GM18870 (cell line): ENCODE measurements around the gene MALT1.
"Not testable (repeated sequence)": the region's sequence is repeated elsewhere in the genome, so short reads cannot be mapped to it uniquely, and the experiment has no call there.

Experiments
- ATAC-seq: cut with Tn5 transposase; IDR thresholded peaks from one replicate; pipeline ENCODE4 v1.9.1; 2021; ENCODE audit warnings: moderate library complexity; ENCODE audit not compliant: unreplicated experiment

The MALT1 gene

DNA sequence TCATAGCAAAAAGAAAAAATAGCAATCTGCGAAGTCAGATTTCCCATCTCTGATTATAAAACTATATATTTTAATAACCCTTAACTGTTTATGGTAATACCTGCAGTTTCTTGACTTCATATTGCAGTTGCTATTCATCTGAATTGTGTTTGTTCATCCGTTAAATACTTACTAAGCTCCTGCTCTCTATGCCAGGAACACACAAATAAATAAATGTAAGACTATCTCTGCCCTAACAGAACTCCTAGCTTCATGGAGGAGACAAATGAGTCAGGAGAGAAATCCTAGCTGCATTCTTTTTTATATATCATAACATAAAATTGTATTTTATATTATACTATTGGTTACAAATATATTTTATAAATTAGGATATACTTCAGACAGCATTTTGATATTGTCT, 61.2 kb downstream of the MALT1 start:
- ATAC-seq = no peak

DNA sequence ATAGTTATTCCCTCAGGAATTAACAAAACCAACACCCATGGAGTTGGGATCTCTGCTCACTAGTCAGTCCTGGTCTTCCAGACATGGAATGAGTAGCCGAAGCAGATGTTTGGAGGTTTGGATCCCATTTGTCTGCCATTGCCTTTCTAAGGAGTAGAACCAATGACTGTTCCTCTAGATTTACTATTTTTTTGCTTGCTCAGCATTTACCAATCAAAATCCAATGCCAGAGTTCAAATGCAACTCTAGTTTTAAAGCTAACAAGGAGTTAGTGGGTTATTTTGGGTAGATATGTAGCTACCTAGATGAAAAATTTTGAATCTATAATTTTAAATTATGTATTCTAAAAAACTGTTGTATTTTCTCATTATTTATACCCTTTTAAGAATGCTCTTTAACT, 62.6 kb downstream of the MALT1 start:
- ATAC-seq = no peak

DNA sequence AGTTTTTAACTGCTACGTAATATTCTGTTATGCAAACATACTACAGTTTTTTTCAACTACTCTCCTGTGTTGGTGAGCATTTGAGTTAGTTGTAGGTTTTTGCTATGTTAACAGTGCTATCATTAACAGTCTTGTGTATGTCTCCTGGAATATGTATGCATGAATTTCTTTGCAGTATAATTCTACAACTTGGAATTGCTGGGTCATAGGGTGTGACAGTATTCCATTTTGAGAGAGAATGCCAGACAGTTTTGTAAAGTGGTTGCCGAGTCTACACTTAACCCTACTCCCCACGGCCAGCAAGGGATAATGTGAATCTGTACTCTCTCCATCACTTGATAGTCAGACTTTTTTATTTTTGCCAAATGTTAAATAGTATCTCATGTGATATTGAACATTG, 67.1 kb downstream of the MALT1 start:
- ATAC-seq = no peak

DNA sequence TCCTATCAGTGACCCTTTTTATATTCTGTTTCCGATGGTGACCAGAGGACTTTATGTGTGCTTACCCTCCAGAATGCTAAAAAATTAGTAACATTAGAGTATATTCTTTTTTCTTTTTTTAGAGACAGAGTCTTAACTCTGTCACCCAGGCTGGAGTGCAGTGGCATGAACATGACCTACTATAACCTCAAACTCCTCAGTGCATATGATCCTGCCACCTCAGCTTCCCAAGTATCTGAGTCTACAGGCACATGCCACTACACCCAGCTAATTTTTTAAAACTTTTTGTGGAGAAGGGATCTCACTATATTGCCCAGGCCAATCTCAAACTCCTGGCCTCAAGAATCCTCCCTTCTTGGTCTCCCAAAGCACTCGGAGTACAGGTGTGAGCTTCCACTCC, 74.6 kb downstream of the MALT1 start:
- ATAC-seq = no peak

DNA sequence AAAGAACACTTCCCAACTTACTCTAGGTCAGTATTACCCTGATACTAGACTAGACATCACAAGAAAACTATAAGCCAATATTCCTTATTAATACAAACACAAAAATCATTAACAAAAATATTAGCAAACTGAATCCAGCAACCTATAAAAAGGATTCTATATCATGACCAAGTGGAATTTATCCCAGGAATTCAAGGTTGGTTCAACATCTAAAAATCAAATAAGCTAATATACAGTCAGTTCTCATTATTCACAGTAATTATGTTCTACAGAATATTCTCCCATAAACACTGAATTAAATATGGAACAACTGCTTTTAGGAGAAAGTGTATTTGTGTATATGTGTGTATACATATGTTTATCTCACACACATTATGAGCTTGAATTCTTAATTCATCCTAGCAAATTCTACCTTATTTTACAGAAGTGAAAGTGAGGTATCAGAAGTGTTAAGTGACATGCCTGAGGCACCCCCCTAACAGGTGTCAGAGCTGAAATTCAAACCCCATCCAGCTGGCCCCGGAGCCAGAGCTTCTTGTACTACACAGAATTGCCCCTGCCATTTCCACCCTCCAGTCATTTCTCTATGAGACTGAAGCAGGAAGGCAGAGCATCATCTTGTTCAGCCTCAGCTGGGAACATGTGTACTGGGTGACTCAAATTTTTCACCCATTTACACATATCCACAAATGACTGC, 77.8 kb downstream of the MALT1 start:
- no peak for ATAC-seq

DNA sequence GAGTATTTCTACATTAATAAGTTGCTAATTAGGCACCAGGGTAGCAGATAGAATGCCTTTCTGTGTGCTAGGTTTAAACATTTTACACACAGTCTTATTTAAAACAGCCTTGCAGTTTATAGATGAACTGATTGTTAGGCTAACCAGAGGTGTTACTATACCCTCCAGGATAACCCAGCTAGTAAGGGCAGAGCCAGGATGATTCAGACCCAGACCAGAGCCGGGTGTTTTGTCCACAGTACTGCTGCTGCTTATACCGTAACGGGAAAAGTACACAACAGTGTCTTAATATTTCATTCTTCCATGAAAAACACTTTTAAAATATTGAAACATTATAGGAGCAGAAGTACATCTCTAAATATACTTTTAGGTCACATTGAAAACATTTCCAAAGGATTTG, 82.7 kb downstream of the MALT1 start:
- no peak for ATAC-seq

DNA sequence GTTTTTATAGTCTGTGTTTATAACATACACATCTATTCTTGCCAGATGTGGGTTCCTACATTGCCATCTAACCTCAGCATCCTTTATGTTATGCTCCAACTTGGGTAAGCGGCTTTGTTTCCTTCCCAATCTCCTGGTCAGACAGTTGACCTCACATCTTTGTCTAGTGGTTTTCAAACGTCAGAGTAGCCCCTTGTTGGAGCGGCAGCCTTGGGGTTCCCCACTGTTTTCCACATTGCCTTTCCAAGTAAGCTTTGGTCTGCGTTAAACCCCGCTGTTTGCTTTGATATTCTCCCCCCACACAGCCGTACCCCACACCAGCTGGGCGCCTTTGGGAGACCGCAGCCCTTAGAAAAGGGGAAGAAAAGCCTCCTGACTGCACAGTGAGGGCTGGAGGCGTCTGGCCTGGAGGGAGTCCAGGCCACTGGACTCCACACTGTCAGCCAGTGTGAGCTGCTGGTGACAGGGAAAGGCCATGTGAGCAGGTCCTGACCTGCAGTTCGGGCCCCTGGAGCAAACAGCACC, 83.3 kb downstream of the MALT1 start:
- no peak for ATAC-seq

DNA sequence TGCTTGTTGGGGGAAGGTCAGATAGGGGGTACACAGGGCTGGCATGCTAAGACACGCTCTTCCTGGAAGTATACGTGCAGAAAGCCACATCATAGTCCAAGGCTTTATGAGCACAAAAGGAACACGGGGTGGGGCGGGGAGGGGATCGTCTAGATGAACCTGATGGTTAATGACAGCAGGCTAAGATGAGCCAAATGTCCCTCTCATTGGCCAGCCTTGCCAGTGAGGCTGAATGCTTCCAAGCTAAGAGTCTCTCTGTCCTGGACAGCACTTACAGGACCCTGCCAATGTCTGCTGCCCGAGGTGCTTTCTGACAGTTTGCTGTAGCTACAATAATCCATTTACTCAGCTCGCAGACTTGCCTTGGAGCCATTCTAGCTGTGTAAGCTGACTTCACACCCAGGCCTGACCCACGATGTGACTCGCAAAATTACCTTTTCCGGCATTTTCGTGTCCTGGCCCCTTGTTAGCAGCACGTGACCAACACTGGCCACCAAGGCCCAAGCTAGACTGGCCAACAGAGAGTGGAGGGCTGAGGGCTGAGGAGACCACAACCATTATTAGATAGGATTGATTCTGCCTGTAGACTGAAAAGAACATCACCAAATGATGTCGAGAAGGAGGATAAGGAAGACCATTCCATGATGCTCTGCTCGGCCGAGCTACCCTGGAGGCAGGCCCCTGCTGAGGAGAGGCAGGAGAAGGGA, 84.2 kb downstream of the MALT1 start:
- no peak for ATAC-seq

DNA sequence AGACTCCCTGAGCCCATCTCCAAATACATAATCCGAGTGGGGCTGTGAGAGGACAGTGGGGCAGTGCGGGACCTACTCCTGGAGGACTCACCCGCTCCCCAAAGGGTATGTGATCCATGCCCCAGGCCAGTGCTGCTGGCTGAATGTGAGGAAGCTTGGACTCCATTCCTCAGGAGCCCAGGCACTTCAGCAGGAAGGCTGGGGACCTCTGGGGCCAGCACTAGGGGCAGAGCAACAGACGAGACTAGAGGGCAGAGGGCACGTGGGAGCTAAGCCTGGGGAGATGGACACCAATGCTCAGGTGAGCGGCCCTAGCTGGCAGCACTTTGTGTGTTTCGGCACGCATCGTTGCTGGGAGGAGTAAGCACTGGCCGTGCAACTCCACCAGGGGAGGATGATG, 84.9 kb downstream of the MALT1 start:
- ATAC-seq = no peak

DNA sequence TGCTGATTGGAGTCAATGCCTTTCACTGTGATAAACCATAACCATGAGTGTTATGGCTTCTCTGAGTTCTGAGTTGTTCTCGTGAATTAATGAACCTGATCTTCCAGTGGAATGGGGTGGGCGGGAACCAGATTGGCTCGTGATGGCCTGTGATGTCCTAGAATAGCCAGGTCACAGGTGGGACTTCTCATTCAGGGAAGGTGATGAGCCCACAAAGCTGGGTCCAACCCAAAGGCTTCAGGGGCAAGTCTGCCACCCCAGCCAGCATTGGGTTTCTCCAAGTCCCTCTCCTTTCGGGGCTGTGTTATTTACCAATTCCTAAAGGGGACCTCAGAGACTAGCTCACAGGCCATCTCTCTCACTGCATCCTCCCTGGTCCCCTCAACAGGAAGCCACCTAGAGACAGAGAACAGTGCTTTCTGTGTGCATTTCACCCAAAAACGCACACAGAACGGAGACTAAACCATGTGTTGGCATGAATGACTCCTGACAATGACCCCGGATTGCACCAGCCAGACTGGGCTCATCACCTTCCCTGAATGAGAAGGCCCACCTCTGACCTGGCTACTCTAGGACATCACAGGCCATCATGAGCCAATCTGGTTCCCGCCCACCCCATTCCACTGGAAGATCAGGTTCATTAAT, 85.5 kb downstream of the MALT1 start:
- no peak for ATAC-seq

DNA sequence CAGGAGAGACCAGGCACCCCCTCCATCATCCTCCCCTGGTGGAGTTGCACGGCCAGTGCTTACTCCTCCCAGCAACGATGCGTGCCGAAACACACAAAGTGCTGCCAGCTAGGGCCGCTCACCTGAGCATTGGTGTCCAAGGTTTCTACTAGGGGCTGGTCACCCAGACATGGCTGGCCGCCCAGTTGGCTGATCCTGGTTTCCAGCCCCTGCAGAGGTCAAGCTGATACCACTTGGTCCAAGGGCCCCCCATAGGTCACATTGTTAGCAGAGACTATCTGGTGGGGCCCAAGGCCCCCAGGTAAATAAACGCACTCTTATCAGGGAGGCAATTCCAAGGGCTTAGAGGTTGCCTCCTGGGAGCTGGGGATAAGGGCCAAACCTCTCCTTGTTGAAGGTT, 86.1 kb downstream of the MALT1 start:
- not testable (repeated sequence) for ATAC-seq

DNA sequence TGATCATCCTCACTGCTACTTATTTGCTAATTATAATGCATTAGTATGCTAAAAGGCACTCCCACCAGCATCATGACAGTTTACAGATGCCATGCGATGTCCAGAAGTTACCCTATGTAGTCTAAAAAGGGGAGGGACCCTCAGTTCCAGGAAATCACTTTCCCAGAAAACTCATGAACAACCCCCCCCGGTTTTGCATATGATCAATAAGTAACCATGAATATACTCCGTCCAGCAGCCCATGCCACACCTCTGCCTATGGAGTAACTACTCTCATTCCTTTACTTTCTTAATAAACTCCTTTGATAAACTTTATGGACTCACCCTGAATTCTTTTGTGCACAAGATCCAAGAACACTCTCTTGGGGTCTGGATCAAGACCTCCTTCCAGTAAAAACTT, 86.8 kb downstream of the MALT1 start:
- ATAC-seq = no peak

DNA sequence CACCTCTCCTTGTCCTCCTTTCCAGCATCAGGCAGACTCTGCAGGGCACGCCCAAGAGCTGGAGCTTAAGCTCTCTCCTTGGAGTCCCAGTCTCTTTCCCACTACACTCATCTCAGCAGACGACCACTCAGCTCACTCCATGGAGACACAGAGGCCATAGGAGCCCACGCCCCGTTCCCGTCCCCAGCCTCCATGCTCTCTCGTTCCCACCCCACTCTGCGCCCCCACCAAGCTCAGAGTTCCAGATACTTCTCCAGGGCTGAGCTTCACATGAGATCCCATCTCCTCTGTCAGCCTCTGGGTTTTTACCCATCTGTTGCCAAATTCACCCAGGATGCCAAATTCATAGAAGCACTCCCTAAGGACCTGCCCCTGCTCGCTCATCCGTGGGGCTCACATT, 87.3 kb downstream of the MALT1 start:
- no peak for ATAC-seq

DNA sequence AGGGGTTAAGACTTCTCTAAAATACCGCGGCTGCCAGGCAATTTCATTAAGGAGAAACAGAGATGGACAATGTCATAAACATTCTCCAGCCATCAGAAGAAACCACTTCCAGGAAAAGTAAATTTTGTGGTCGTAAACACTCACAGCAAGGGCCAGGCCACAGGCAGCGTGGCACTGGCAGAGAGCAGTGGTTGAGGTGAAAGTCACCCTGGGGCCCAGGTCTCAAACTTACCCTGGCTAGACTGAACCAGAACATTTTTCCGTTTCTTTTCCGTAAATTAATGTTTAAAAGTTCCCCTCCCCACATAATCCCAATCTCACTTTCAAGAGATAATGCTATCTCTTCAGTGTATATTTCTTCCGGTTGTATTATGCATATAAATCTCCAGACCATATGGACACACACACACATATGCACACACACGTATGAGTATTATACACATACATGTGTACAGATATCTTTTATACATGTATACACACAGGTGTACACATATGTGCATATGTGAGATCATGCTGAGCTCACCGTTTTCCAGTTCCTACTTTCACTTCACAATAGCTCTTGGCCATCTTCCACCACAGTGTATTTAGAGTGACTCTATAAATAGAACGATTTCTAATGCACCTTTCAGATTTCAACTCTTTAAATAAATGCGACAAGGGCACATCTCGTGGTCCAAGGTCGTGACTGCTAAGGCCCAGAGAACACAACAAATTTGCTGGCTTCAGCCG, 90.1 kb downstream of the MALT1 start:
- peak; percentile 68 for ATAC-seq

DNA sequence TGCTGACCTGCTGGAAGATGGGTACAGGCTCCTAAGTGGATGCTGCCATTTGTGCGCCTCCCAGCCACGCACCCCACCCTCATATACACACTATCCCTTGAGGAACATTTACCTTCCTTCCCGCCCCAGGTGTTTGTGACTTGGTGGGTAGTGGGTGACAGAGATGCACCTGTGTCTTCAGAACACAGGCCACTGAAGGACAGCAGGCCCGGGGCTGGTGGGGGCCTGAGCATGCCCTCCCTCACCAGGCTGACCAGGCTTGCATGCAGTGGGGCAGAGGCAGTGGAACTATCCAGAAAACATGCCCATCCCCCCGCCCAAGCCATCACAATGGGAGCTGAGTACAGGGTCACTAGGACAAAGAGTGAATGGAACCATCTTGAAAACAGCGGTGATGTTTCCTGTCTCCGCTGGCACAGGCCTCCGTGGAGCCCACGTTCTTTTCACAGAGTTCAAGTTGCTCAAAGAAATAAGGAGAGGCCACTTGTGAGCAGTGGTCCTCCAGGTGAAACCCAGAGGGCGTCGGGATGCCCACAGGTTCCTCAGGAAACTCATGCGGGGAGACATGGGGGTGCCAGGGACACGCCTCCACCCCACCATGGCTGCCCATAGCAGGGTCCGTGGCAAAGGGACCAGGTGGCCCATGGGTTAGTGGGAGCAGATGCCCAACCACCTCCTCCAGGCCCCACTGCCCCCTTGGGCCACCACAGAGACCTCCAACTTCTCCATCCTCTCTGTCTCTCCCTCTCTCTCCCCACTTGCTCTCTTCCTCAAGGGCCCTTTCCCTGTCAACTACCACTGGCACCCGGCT, 90.9 kb downstream of the MALT1 start:
- ATAC-seq = no peak

DNA sequence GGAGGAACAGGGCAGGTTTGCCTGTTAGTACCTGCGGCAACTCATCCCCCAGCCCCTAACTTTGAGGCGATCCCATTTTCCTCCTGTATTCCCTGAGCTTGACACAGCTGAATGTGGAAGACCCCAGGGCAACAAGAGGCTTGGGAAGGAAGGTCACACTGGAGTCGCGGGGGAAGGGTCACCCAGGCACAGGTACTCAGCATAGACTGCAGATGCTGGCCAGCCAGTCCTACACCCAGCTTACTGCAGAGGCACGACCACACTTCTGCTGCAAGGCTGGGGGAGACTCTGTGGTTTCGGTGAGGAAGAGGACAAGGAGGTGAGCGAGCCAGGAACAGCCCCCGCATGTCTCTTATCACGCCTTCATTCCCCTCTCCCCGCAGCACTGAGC, 91.5 kb downstream of the MALT1 start:
- no peak for ATAC-seq

DNA sequence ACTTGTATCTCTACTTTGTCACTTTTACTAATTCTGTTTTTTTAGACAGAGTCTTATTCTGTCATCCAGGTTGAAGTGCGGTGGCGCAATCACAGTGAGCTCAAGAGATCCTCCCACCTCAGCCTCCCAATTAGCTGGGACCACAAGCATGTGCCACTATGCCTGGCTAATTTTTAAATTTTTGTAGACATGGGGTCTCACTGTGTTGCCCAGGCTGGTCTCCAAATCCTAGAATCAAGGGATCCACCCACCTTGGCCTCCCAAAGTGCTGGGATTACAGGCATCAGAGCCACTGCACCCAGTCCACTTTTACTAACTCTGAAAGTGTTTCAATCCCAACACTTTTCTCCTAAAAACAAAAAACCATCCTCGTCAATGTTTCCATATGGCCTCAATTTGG, 94.9 kb downstream of the MALT1 start:
- no peak for ATAC-seq

DNA sequence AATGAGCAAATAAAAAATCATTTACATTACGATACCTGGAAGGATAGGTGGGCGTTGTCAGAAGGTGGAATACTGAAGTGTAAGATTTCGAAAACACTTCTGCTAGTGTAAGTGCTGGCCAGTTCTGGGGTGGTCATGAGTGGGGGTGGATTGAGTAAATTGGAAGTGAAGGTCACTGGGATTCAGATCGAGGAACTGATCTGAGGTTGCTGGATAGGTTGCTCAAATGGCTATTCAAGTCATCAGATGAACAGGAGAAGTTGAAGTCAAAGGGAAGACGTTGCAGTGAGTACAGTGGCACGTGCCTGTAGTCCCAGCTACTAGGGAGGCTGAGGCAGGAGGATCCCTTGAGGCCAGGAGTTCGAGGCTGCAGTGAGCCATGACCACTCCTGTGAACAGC, 95.7 kb downstream of the MALT1 start:
- ATAC-seq = no peak

DNA sequence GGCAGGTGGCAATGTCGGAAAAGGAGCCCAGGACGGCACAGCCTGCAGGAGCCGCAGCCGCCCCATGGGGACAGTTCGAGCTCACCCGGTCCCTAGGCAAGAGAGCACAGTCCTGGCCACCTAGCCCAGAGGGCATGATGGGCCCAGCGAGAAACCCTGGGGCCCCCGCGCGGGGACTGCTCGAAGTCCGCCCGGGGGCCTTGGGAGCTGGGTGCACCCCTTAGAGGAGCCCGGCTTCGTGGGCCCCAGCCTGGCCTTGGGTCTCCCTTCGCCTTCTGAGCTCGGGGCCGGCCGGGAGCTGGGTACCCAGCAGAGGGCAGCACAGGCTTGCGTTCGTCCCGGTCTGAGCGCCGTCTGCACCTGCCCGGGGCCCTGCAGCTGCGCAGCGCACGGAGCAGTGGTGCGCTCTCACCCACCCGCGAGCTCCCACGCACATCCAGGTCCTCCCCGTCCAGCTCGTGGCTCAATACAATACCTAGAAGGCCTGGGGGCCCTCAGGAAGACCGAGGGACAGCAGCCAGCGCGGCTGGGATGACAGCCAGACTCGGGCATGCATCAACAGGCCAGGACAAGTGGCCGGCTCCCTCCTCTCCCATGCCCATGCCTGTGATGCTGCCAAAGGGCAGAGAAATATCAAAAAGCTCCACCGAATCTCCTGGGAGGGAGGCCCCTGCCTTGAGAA, 97.2 kb downstream of the MALT1 start:
- no peak for ATAC-seq

DNA sequence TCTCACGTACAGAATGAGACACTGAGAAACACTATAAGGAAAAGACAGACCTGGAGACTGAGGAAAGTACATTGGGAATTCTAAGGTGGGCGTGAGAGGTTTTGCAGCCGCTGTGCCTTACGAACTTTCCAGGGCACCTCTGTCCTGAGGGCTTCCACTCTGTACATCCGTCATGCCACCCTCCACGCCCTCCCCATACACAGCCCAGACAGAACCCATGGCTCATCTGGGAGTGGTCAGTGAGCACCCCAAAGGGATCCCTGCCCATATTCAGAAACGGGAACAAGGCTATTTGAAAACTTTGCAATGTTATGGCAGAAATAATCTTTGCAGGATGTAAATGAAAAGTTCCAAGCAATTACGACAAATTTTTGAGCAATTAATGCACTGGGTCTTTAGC, 98.1 kb downstream of the MALT1 start:
- ATAC-seq = no peak
